ENCODE results near the gene PYY.

Gene PYY

DNA sequence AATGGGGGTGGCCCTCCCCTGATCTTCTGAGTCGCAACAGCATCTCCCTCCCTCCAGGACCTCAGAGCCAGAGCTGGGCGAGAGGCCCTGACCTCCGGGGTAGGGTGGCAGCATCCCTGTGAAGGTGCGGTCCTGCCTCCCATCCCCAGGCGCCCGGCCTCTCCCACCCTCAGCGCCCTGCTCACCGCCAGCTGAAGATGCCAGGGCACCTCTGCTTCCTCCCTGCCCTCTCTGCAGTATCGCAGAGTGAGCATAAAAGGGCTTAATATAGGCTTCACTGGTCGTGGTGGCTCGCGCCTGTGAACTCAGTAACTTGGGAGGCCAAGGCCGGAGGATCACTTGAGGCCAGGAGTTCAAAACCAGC lies 35.7 kb downstream of the PYY start:
- in situ Hi-C loops (cut with HindIII; ENCODE audit: low sequenced_read_pairs) = no loop called here

DNA sequence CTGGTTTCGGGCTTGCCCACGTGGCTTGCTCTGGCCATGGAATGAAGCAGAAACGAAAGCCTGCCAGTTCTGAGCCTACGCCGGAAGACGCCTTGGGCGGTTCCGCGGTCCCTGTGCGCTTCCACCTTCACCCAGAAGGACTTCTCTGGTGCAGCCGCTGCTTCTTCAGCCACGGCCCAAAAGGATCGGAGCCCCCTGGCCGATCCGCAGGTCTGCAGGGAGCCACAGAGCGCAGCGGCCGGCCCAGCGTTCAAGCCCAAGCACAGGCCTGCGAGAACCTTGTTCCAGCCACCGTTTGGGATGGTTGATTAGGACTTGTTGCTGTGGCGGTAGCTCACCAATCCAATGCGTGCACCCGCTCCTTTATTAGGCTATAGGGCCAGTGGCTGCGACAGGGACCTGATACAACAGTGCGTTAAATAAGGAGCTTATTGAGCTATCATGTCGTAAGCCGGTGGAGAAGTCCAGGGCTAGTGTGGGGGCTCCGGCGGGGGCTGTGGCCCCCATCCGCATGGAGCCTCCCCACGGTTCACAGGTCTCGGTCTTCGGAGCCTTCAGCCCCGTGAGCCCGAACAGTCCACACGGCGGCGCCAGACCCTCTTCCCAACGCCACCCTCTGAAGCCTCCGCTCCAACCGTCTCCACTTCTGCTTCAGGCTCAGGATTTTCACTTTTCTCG lies 36.3 kb downstream of the PYY start:
- in situ Hi-C loops (cut with HindIII; ENCODE audit: low sequenced_read_pairs) = no loop called here

DNA sequence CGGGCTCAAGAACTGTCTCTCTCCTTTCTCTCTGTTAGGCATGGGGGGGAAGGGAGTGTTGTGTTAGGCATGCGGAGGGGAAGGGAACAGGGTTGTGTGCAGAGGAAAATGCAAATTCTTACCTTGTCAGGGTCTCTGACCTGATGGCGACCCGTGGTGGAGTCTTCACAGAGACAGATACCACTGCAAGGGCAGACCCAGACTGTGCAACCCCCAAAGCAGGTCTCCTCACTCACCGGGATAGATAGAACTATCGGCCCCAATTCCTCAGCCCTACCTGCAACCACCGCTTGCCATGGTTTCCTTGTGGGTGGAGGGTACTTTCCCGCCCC lies 36.8 kb downstream of the PYY start:
- in situ Hi-C loops (cut with HindIII; ENCODE audit: low sequenced_read_pairs) = no loop called here

- in situ Hi-C loops (cut with HindIII; ENCODE audit: low sequenced_read_pairs) = no loop called here
These were observed 37.4 kb downstream of the PYY start for GRCh38 chr17:43916385-43916784.

GRCh38 chr17:43915559-43915958 lies 38.2 kb downstream of the PYY start:
- in situ Hi-C loops (cut with HindIII; ENCODE audit: low sequenced_read_pairs) = no loop called here

GRCh38 chr17:43914451-43914850 lies 39.3 kb downstream of the PYY start:
- in situ Hi-C loops (cut with HindIII; ENCODE audit: low sequenced_read_pairs) = loop anchor here (5.0 kb wide), 1 partner anchor 103 kb away; no protein-coding TSS in a partner anchor

DNA sequence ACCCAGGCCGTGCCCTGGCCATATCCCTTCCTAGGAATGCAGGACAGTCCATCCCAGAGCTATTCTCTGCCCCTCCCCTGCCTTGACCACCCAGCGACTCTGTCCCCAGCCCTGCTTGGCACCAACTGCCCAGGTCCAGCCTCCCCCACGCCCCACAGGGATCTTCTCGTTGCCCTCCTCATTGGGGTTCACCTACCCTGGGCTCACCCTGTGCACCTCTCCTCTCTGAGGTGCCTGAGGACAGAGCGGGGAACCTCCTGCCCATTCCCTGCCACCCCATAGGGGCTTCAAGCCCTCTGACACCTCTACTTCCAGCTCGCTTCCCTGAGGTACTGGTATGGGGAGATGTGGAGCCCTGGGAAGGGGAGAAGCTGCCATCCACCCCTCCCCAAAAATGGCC lies 40.2 kb downstream of the PYY start:
- in situ Hi-C loops (cut with HindIII; ENCODE audit: low sequenced_read_pairs) = loop anchor here (5.0 kb wide), 1 partner anchor 104 kb away; no protein-coding TSS in a partner anchor

DNA sequence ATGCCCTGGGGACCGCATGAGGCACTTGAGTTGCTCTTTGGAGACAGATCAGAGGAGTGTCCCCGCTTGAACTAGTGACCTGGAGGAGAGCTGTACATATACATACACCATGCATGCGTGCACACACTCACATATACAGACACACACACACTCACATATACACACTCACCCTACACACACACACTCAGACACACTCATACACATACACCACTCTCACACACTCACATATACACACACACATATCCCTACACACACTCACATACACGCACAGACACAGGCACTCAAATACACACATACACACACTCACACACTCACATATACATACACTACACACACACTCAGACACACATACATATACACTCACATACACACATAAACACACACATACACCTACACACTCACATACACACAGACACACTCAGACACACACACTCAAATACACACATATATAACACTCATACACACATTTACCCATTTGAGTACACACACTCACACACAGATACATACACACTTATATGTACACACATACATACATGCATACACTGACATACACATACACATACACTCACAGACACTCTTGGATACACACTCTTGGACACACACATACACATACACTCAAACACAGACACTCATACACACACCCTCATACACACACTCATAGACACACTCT lies 41.0 kb downstream of the PYY start:
- in situ Hi-C loops (cut with HindIII; ENCODE audit: low sequenced_read_pairs) = loop anchor here (5.0 kb wide), 1 partner anchor 105 kb away; no protein-coding TSS in a partner anchor

GRCh38 chr17:43911904-43912303 lies 41.8 kb downstream of the PYY start:
- in situ Hi-C loops (cut with HindIII; ENCODE audit: low sequenced_read_pairs) = loop anchor here (5.0 kb wide), 1 partner anchor 105 kb away; no protein-coding TSS in a partner anchor

DNA sequence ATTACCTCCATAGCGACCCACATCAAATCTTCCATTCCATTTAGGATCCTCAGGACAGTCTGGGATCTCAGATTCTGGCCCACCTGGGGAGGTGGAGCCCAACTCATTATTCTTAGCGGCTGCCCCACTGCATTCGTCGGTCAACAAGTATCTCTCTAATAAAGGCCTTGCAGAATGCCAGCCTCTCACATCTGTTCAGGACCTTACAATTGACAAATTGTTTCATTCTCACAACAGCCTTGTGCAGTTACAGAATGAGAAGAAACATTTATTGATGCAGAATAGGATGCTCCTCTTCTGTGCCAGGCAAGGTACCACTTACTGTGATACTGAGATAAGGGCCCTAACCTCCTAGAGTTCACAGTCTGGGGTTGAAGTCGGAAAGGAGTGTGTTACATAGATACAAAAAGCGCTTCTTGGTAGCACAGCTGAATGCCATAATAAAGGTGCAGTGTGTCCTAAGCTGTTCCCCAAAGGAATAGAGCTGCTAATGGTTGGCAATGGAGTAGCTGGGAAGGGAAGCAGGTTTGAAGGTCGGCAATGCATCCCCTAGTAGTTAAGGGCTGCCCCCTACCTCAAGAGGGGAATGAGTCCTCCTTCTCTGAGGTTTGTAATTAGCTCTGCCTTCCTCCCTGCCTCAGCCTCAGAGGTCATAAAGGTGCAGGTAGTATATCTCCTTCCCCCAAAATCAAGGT lies 44.1 kb downstream of the PYY start:
- in situ Hi-C loops (cut with HindIII; ENCODE audit: low sequenced_read_pairs) = loop anchor here (5.0 kb wide), 1 partner anchor 108 kb away; no protein-coding TSS in a partner anchor

GRCh38 chr17:43907998-43908721 lies 45.6 kb downstream of the PYY start:
- in situ Hi-C loops (cut with HindIII; ENCODE audit: low sequenced_read_pairs) = no loop called here

- in situ Hi-C loops (cut with HindIII; ENCODE audit: low sequenced_read_pairs) = no loop called here
These were observed 46.2 kb downstream of the PYY start, which contains the start of gene MPP2 for GRCh38 chr17:43907425-43907981. Gene MPP2, minus strand, starts transcription at chr17:43907536. Its CDS starts 3,076 bp downstream, at chr17:43904460.

DNA sequence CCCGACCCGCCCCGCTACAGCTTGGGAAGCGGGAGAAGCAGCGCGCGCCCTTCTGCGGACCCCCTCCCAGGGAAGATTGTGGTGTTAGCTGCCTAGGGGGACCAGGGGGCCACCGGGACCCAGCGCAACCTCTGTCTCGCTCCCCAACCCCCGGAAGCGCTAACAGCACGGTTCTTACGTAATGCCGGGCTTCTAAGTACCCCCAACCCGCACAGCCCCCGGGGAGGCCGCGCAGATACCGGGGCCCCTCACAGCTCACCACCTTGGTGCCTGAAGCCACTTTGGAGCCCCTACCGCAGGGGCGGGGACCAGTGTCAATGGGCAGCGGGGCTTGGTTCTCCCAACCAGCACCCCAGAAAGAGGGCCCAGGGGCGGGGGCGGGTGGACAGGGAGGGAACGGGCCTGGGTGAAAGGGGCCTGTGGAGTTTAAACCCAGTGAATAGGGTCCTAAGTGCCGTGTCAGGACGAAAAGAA lies 46.8 kb downstream of the PYY start:
- in situ Hi-C loops (cut with HindIII; ENCODE audit: low sequenced_read_pairs) = no loop called here

- in situ Hi-C loops (cut with HindIII; ENCODE audit: low sequenced_read_pairs) = no loop called here
These were observed 47.5 kb downstream of the PYY start for GRCh38 chr17:43905985-43906852.

DNA sequence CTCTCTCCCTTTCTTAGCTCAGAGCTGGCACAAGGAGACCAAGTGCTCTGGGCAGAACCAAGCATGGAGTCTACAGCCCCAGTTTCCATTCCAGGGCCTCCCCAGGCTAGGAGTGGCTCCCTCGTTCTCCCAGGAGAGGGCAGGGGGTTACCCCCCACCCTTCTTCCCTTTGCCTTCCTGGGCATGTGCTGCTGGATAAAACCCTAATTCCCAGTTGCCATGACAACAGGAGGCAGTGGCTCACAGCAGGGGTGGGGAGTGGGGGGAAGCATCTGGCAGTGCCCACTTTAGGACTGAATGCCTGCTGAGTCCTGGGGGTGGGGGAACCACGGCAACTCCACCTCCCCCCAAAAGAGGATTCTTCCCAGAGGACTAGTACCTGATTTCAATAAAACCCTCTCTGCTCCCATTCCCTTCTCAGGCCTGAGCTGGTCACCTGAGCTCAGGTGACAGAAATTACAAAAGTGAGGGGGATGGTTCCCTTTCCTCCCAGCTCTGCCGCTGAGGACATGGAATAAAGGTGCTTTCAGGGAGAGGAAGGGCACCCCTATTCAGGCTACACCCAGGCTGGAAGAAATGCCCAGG lies 48.2 kb downstream of the PYY start:
- in situ Hi-C loops (cut with HindIII; ENCODE audit: low sequenced_read_pairs) = no loop called here

Data from endothelial cell of hepatic sinusoid (primary cell).